ENCODE results near the gene TNNI3.

TNNI3 gene

GRCh38 chr19:55119053-55119452 lies 38.5 kb downstream of the TNNI3 start:
- Histone ChIP-seq H3K27ac (ENCODE audit: insufficient read depth in 1 of 2, low read depth in 1 of 2, low read length in 2 of 2, poor library complexity in 1 of 2, severe bottlenecking in 2 of 2) (no peak overlapping the region), H3K4me3 (ENCODE audit: control insufficient read depth in 1 of 7, extremely low read depth in 1 of 7, insufficient read depth in 4 of 7, low read depth in 2 of 7, low read length in 6 of 7) (peak overlapping the region in 2 of 7 experiments; percentile 90 to 97), H3K9me3 (ENCODE audit: control extremely low read depth in 1 of 5, control insufficient read depth in 4 of 5, insufficient read depth in 2 of 5, low read depth in 1 of 5, low read length in 4 of 5) (no peaks in the 10 kb centered on the region), H3K4me1 (ENCODE audit: control extremely low read depth in 1 of 4, control insufficient read depth in 4 of 4, insufficient read depth in 4 of 4, low read length in 3 of 4) (peaks cover 5 to 33% (median 30%) of the 10 kb centered on the region in 4 experiments), H3K36me3 (ENCODE audit: control insufficient read depth in 4 of 4, insufficient read depth in 4 of 4, low read length in 3 of 4) (peaks cover 0 to 5% (median 0%) of the 10 kb centered on the region in 4 experiments), H3K27me3 (replicated peaks in 2 of 5; ENCODE audit: control insufficient read depth in 4 of 5, insufficient read depth in 5 of 5, low read length in 4 of 5) (no peaks in the 10 kb centered on the region)
- ChIA-PET CTCF (interaction anchor here (1.0 to 1.4 kb wide), 2 partner anchors 42 to 238 kb away, joined by 3 to 4 read pairs; no protein-coding TSS in a partner anchor), POLR2A (interaction anchor here (2.3 kb wide), 1 partner anchor 21 kb away, joined by 5 read pairs; no protein-coding TSS in a partner anchor)
- peak in 1 of 3 donors; percentile 10 for DNase-seq
- WGBS (ENCODE audit: insufficient coverage) = 100% methylated on average over 3 of the region's 14 CpGs

- WGBS (ENCODE audit: insufficient coverage) = 25% methylated on average over 13 of the region's 22 CpGs
These were observed 39.0 kb downstream of the TNNI3 start for GRCh38 chr19:55118401-55118991.

GRCh38 chr19:55117663-55118391 lies 39.7 kb downstream of the TNNI3 start:
- POLR2A ChIA-PET = interaction anchor here (0.5 to 2.3 kb wide), 4 partner anchors 20 to 1180 kb away, joined by 3 to 5 read pairs (median 4); no protein-coding TSS in a partner anchor
- H3K27me3 ChIP-seq (replicated peaks in 2 of 5; ENCODE audit: control insufficient read depth in 4 of 5, insufficient read depth in 5 of 5, low read length in 4 of 5) = no peaks in the 10 kb centered on the region
- H3K9me3 ChIP-seq (ENCODE audit: control extremely low read depth in 1 of 5, control insufficient read depth in 4 of 5, insufficient read depth in 2 of 5, low read depth in 1 of 5, low read length in 4 of 5) = no peaks in the 10 kb centered on the region
- under 1% methylated on average over 32 of the region's 44 CpGs for WGBS (ENCODE audit: insufficient coverage)
- DNase-seq = peak; percentile 97 to 98 (median 97)
- CTCF ChIA-PET = interaction anchor here (1.0 to 1.4 kb wide), 3 partner anchors 28 to 237 kb away, joined by 3 to 5 read pairs (median 4); no protein-coding TSS in a partner anchor
- peak overlapping the region; percentile 67 to 97 (median 85) for H3K4me3 ChIP-seq (ENCODE audit: control insufficient read depth in 1 of 7, extremely low read depth in 1 of 7, insufficient read depth in 4 of 7, low read depth in 2 of 7, low read length in 6 of 7)
- H3K27ac ChIP-seq (ENCODE audit: insufficient read depth in 1 of 2, low read depth in 1 of 2, low read length in 2 of 2, poor library complexity in 1 of 2, severe bottlenecking in 2 of 2) = peak overlapping the region; percentile 40 to 66
- H3K4me1 ChIP-seq (ENCODE audit: control extremely low read depth in 1 of 4, control insufficient read depth in 4 of 4, insufficient read depth in 4 of 4, low read length in 3 of 4) = peaks cover 5 to 39% (median 30%) of the 10 kb centered on the region in 4 experiments
- peaks cover 0 to 5% (median 2%) of the 10 kb centered on the region in 4 experiments for H3K36me3 ChIP-seq (ENCODE audit: control insufficient read depth in 4 of 4, insufficient read depth in 4 of 4, low read length in 3 of 4)

More at GRCh38 chr19:55118401-55118991, 39.0 kb downstream of the TNNI3 start:
- Histone ChIP-seq H3K4me1 (ENCODE audit: control extremely low read depth in 1 of 4, control insufficient read depth in 4 of 4, insufficient read depth in 4 of 4, low read length in 3 of 4) (peaks cover 5 to 33% (median 30%) of the 10 kb centered on the region in 4 experiments), H3K27ac (ENCODE audit: insufficient read depth in 1 of 2, low read depth in 1 of 2, low read length in 2 of 2, poor library complexity in 1 of 2, severe bottlenecking in 2 of 2) (peak overlapping the region in 1 of 2 experiments; percentile 66), H3K36me3 (ENCODE audit: control insufficient read depth in 4 of 4, insufficient read depth in 4 of 4, low read length in 3 of 4) (peaks cover 0 to 5% (median 0%) of the 10 kb centered on the region in 4 experiments), H3K9me3 (ENCODE audit: control extremely low read depth in 1 of 5, control insufficient read depth in 4 of 5, insufficient read depth in 2 of 5, low read depth in 1 of 5, low read length in 4 of 5) (no peaks in the 10 kb centered on the region), H3K27me3 (replicated peaks in 2 of 5; ENCODE audit: control insufficient read depth in 4 of 5, insufficient read depth in 5 of 5, low read length in 4 of 5) (no peaks in the 10 kb centered on the region), H3K4me3 (ENCODE audit: control insufficient read depth in 1 of 7, extremely low read depth in 1 of 7, insufficient read depth in 4 of 7, low read depth in 2 of 7, low read length in 6 of 7) (peak overlapping the region; percentile 16 to 97 (median 83))
- DNase-seq = peak in 1 of 3 donors; percentile 25
- ChIA-PET CTCF (interaction anchor here (1.0 to 1.4 kb wide), 3 partner anchors 29 to 237 kb away, joined by 3 to 5 read pairs (median 4); no protein-coding TSS in a partner anchor), POLR2A (interaction anchor here (2.3 kb wide), 1 partner anchor 20 kb away, joined by 5 read pairs; no protein-coding TSS in a partner anchor)

- Histone ChIP-seq H3K27me3 (replicated peaks in 2 of 5; ENCODE audit: control insufficient read depth in 4 of 5, insufficient read depth in 5 of 5, low read length in 4 of 5) (no peaks in the 10 kb centered on the region), H3K4me3 (ENCODE audit: control insufficient read depth in 1 of 7, extremely low read depth in 1 of 7, insufficient read depth in 4 of 7, low read depth in 2 of 7, low read length in 6 of 7) (peak within 1 kb of the TSS; percentile 67 to 97 (median 90)), H3K36me3 (ENCODE audit: control insufficient read depth in 4 of 4, insufficient read depth in 4 of 4, low read length in 3 of 4) (peaks cover 0 to 8% (median 7%) of the 10 kb centered on the region in 4 experiments), H3K9me3 (ENCODE audit: control extremely low read depth in 1 of 5, control insufficient read depth in 4 of 5, insufficient read depth in 2 of 5, low read depth in 1 of 5, low read length in 4 of 5) (no peaks in the 10 kb centered on the region), H3K27ac (ENCODE audit: insufficient read depth in 1 of 2, low read depth in 1 of 2, low read length in 2 of 2, poor library complexity in 1 of 2, severe bottlenecking in 2 of 2) (peak within 1 kb of the TSS; percentile 40 to 74), H3K4me1 (ENCODE audit: control extremely low read depth in 1 of 4, control insufficient read depth in 4 of 4, insufficient read depth in 4 of 4, low read length in 3 of 4) (peaks cover 5 to 40% (median 30%) of the 10 kb centered on the region in 4 experiments)
- WGBS (ENCODE audit: insufficient coverage) = 0% methylated on average over 55 of the region's 97 CpGs
- POLR2A ChIA-PET = interaction anchor here (0.6 to 2.3 kb wide), 4 partner anchors 19 to 1179 kb away, joined by 4 to 10 read pairs (median 5); no protein-coding TSS in a partner anchor
- no peak for DNase-seq
- CTCF ChIA-PET = interaction anchor here (1.2 to 1.4 kb wide), 2 partner anchors 26 to 28 kb away, joined by 4 to 5 read pairs; no protein-coding TSS in a partner anchor
These were observed 40.5 kb downstream of the TNNI3 start, which contains the start of gene PPP1R12C for GRCh38 chr19:55116859-55117662. TSS of gene PPP1R12C (minus strand) at chr19:55117637. CDS start at chr19:55117543, 94 bp downstream.

- no peaks in the 10 kb centered on the region for H3K27me3 ChIP-seq (replicated peaks in 2 of 5; ENCODE audit: control insufficient read depth in 4 of 5, insufficient read depth in 5 of 5, low read length in 4 of 5)
- H3K36me3 ChIP-seq (ENCODE audit: control insufficient read depth in 4 of 4, insufficient read depth in 4 of 4, low read length in 3 of 4) = peaks cover 0 to 13% (median 10%) of the 10 kb centered on the region in 4 experiments
- ChIA-PET POLR2A (interaction anchor here (1.0 to 2.3 kb wide), 3 partner anchors 18 to 114 kb away, joined by 4 to 10 read pairs (median 5); no protein-coding TSS in a partner anchor), CTCF (interaction anchor here (1.0 to 1.2 kb wide), 2 partner anchors 26 to 27 kb away, joined by 4 to 5 read pairs; no protein-coding TSS in a partner anchor)
- peak overlapping the region; percentile 67 to 97 (median 88) for H3K4me3 ChIP-seq (ENCODE audit: control insufficient read depth in 1 of 7, extremely low read depth in 1 of 7, insufficient read depth in 4 of 7, low read depth in 2 of 7, low read length in 6 of 7)
- H3K4me1 ChIP-seq (ENCODE audit: control extremely low read depth in 1 of 4, control insufficient read depth in 4 of 4, insufficient read depth in 4 of 4, low read length in 3 of 4) = peaks cover 5 to 40% (median 30%) of the 10 kb centered on the region in 4 experiments
- H3K27ac ChIP-seq (ENCODE audit: insufficient read depth in 1 of 2, low read depth in 1 of 2, low read length in 2 of 2, poor library complexity in 1 of 2, severe bottlenecking in 2 of 2) = peak overlapping the region in 1 of 2 experiments; percentile 74
- under 1% methylated on average over 25 of the region's 25 CpGs for WGBS (ENCODE audit: insufficient coverage)
- H3K9me3 ChIP-seq (ENCODE audit: control extremely low read depth in 1 of 5, control insufficient read depth in 4 of 5, insufficient read depth in 2 of 5, low read depth in 1 of 5, low read length in 4 of 5) = no peaks in the 10 kb centered on the region
- peak; percentile 28 to 57 (median 48) for DNase-seq
These were observed 41.2 kb downstream of the TNNI3 start for GRCh38 chr19:55116232-55116858.
